Neural progenitor cell (in vitro differentiated cells): Measurements from ENCODE around the gene GAD1. TPM values are rescaled to one million over a fixed set of nuclear protein-coding genes. Genes with fewer than 3 reads are reported as not detected.

Experiments
- DNase-seq: peaks from one replicate; pipeline ENCODE4 v3.0.0-alpha.2; 2016; ENCODE audit warnings: low spot score
- H2AFZ ChIP-seq: fragments of 200-600 bp; sonication (generic); replicated peaks from 2 replicates; pipeline ENCODE4 v1.6.1; 2016; ENCODE audit warnings: antibody characterized with exemption
- H3F3A ChIP-seq: fragments of 200-600 bp; sonication (generic); 2 replicates; pipeline ENCODE4 v1.6.1; 2016; ENCODE audit warnings: antibody characterized with exemption, low read depth
- H3K27ac ChIP-seq: fragments of 200-600 bp; sonication (generic); 2 replicates; pipeline ENCODE4 v1.5.1; 2016; ENCODE audit warnings: mild to moderate bottlenecking
- H3K27me3 ChIP-seq: fragments of 200-600 bp; sonication (generic); 2 replicates; pipeline ENCODE4 v1.6.1; 2016; ENCODE audit warnings: mild to moderate bottlenecking, moderate library complexity
- H3K36me3 ChIP-seq: fragments of 200-600 bp; sonication (generic); 2 replicates; pipeline ENCODE4 v1.5.1; 2016
- H3K4me1 ChIP-seq: fragments of 200-600 bp; sonication (generic); 2 replicates; pipeline ENCODE4 v1.6.1; 2016; ENCODE audit warnings: mixed run types
- H3K4me2 ChIP-seq: fragments of 200-600 bp; sonication (generic); 2 replicates; pipeline ENCODE4 v1.6.1; 2016
- H3K4me3 ChIP-seq: fragments of 200-600 bp; sonication (generic); 2 replicates; pipeline ENCODE4 v1.5.1; 2016
- H3K79me2 ChIP-seq: fragments of 200-600 bp; sonication (generic); 2 replicates; pipeline ENCODE4 v1.6.1; 2016; ENCODE audit warnings: low read depth
- H3K9ac ChIP-seq: fragments of 200-600 bp; sonication (generic); 2 replicates; pipeline ENCODE4 v1.6.1; 2016
- H3K9me3 ChIP-seq: fragments of 200-600 bp; sonication (generic); 2 replicates; pipeline ENCODE4 v1.5.1; 2016; ENCODE audit warnings: low read depth
- H4K20me1 ChIP-seq: fragments of 200-600 bp; sonication (generic); 2 replicates; pipeline ENCODE4 v1.6.1; 2016; ENCODE audit warnings: low read depth
- H3K27ac Mint-ChIP-seq: 3 replicates; pipeline ENCODE4 v1.8.0; 2021; ENCODE audit warnings: mixed read lengths
- H3K27me3 Mint-ChIP-seq: 2 replicates; pipeline ENCODE4 v1.8.0; 2022; ENCODE audit warnings: low read depth, mild to moderate bottlenecking, inconsistent platforms, moderate library complexity, mixed read lengths; ENCODE audit not compliant: insufficient read depth
- H3K36me3 Mint-ChIP-seq: 3 replicates; pipeline ENCODE4 v1.8.0; 2021; ENCODE audit warnings: mixed read lengths
- H3K4me1 Mint-ChIP-seq: 3 replicates; pipeline ENCODE4 v1.8.0; 2021; ENCODE audit warnings: mixed read lengths
- H3K4me3 Mint-ChIP-seq: 3 replicates; pipeline ENCODE4 v1.8.0; 2021; ENCODE audit warnings: mild to moderate bottlenecking, moderate library complexity, mixed read lengths
- H3K9me3 Mint-ChIP-seq: 3 replicates; pipeline ENCODE4 v1.8.0; 2020; ENCODE audit warnings: mixed read lengths
- CTCF ChIP-seq: fragments of 200-600 bp; sonication (generic); IDR thresholded peaks from 2 replicates; pipeline ENCODE4 v1.5.1; 2017; ENCODE audit warnings: antibody characterized with exemption, mild to moderate bottlenecking
- EZH2 ChIP-seq: fragments of 200-600 bp; sonication (generic); IDR thresholded peaks from 2 replicates; pipeline ENCODE4 v1.6.1; 2017; ENCODE audit warnings: antibody characterized with exemption, mild to moderate bottlenecking, moderate library complexity
- EZH2phosphoT487 ChIP-seq: fragments of 200-600 bp; sonication (generic); IDR thresholded peaks from 2 replicates; pipeline ENCODE4 v1.6.1; 2017; ENCODE audit warnings: antibody characterized with exemption
- total RNA-seq: library from RNA; depleted of rRNA; stranded (reverse); fragments of >200 nt; gene quantifications from 2 replicates; pipeline ENCODE4 v1.2.3, GENCODE V29; 2015; ENCODE audit warnings: low replicate concordance

GAD1 gene
- total RNA-seq, 1 donor from 2014 or later = 10.7 TPM

GRCh38 chr2:170819680-170820664, 3.3 kb downstream of the GAD1 start:
- H3K9me3 ChIP-seq = no peaks in the 10 kb centered on the region
- peak overlapping the region; percentile 53 for H3K4me3 Mint-ChIP-seq
- H3K4me1 Mint-ChIP-seq = peaks cover 55% of the 10 kb centered on the region
- H3K36me3 Mint-ChIP-seq = no peaks in the 10 kb centered on the region
- peak overlapping the region; percentile 2 for H3K4me3 ChIP-seq
- H2AFZ ChIP-seq = no peak overlapping the region
- H3K4me2 ChIP-seq = peak overlapping the region; percentile 96
- H3F3A ChIP-seq = peaks cover 65% of the 10 kb centered on the region
- peaks cover 35% of the 10 kb centered on the region for H4K20me1 ChIP-seq
- peaks cover 100% of the 10 kb centered on the region for H3K27me3 ChIP-seq
- no peaks in the 10 kb centered on the region for H3K36me3 ChIP-seq
- peaks cover 77% of the 10 kb centered on the region for H3K27me3 Mint-ChIP-seq
- peaks cover 66% of the 10 kb centered on the region for H3K4me1 ChIP-seq
- H3K9me3 Mint-ChIP-seq = no peaks in the 10 kb centered on the region
- peak; percentile 70 for DNase-seq
- H3K79me2 ChIP-seq = no peaks in the 10 kb centered on the region
- H3K27ac Mint-ChIP-seq = no peak overlapping the region
- TF ChIP-seq EZH2 (peak; percentile 78), CTCF (peak; percentile 20), EZH2phosphoT487 (peak; percentile 67)
- H3K9ac ChIP-seq = no peak overlapping the region
- no peak overlapping the region for H3K27ac ChIP-seq

GRCh38 chr2:170820757-170821530, 4.3 kb downstream of the GAD1 start:
- Mint-ChIP-seq H3K27ac (no peak overlapping the region), H3K36me3 (peaks cover 3% of the 10 kb centered on the region), H3K4me1 (peaks cover 49% of the 10 kb centered on the region), H3K27me3 (peaks cover 72% of the 10 kb centered on the region), H3K4me3 (peak overlapping the region; percentile 86), H3K9me3 (no peaks in the 10 kb centered on the region)
- peaks cover 100% of the 10 kb centered on the region for H3K27me3 ChIP-seq
- H4K20me1 ChIP-seq = peaks cover 29% of the 10 kb centered on the region
- H3K4me1 ChIP-seq = peaks cover 59% of the 10 kb centered on the region
- TF ChIP-seq EZH2phosphoT487 (no peak), EZH2 (peak; percentile 68), CTCF (no peak)
- H2AFZ ChIP-seq = no peak overlapping the region
- H3K79me2 ChIP-seq = no peaks in the 10 kb centered on the region
- peak overlapping the region; percentile 96 for H3K4me2 ChIP-seq
- H3K36me3 ChIP-seq = no peaks in the 10 kb centered on the region
- peak overlapping the region; percentile 47 for H3K4me3 ChIP-seq
- no peak overlapping the region for H3K9ac ChIP-seq
- H3K27ac ChIP-seq = no peak overlapping the region
- DNase-seq = no peak
- peaks cover 59% of the 10 kb centered on the region for H3F3A ChIP-seq
- H3K9me3 ChIP-seq = no peaks in the 10 kb centered on the region

DNA sequence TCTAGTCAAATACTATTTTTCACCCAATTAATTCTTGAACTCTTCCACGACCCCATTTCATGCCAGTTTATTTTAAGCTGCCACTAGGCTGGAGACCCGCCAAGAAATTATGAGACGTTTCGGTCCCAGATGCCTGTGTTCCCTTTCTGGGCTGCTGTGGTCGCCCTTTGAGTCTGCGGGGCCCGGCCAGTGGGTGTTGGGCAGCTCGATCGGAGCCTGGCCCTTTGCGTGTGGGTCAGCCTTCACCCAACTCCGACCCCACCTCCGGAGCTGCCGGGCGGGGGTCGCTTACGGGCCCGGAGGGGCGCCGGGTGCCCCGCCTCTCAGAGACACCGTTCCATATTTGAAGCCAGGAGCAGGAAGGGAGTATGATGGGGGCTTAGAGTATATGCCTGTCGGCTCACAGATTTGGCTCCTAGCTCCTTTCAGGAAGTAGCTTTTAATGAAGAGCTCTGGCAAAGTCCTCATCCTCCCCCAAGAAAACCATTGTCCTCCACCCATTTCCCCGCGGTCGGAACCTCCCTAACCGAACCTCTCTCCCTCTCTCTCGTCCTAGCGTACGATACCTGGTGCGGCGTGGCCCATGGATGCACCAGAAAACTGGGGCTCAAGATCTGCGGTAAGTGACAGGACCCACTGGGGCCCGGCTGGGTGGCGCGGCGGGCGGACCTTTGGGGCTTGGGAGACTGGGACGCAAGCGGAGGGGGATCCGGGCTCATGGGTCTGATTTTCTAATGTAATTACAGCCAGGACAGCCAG, 5.0 kb downstream of the GAD1 start:
- H3K4me3 Mint-ChIP-seq = peak overlapping the region; percentile 86
- H4K20me1 ChIP-seq = peaks cover 29% of the 10 kb centered on the region
- H3F3A ChIP-seq = peaks cover 52% of the 10 kb centered on the region
- no peaks in the 10 kb centered on the region for H3K9me3 ChIP-seq
- H3K4me1 ChIP-seq = peaks cover 53% of the 10 kb centered on the region
- H3K36me3 Mint-ChIP-seq = peaks cover 3% of the 10 kb centered on the region
- no peak for TF ChIP-seq CTCF
- TF ChIP-seq EZH2phosphoT487 = peak; percentile 68
- no peaks in the 10 kb centered on the region for H3K79me2 ChIP-seq
- H3K9ac ChIP-seq = no peak overlapping the region
- H3K4me1 Mint-ChIP-seq = peaks cover 52% of the 10 kb centered on the region
- peaks cover 69% of the 10 kb centered on the region for H3K27me3 Mint-ChIP-seq
- DNase-seq = no peak
- H2AFZ ChIP-seq = peak overlapping the region; percentile 95
- no peak overlapping the region for H3K27ac ChIP-seq
- H3K9me3 Mint-ChIP-seq = no peaks in the 10 kb centered on the region
- peak overlapping the region; percentile 96 for H3K4me2 ChIP-seq
- H3K4me3 ChIP-seq = peak overlapping the region; percentile 47
- H3K27me3 ChIP-seq = peaks cover 100% of the 10 kb centered on the region
- H3K27ac Mint-ChIP-seq = no peak overlapping the region
- no peaks in the 10 kb centered on the region for H3K36me3 ChIP-seq
